DMS53 treated with DMSO at 0.1 percent for 48 hours (cell line): ENCODE results near the gene GATAD2B.
"Not testable (repeated sequence)": the region's sequence is repeated elsewhere in the genome, so short reads cannot be mapped to it uniquely, and the experiment has no call there.

Source experiments
- DNase-seq: peaks from one replicate; lab custom pipeline; 2025; ENCODE audit not compliant: unreplicated experiment; lab: John Stamatoyannopoulos, UW

The GATAD2B gene

GRCh38 chr1:153778824-153779519 lies 143.8 kb downstream of the GATAD2B start:
- DNase-seq, result no peak

GRCh38 chr1:153778051-153778823 lies 144.5 kb downstream of the GATAD2B start:
- DNase-seq, result no peak

GRCh38 chr1:153777648-153778047 lies 145.1 kb downstream of the GATAD2B start:
- no peak for DNase-seq

GRCh38 chr1:153776845-153777370 lies 145.9 kb downstream of the GATAD2B start:
- DNase-seq, result no peak

- DNase-seq, result no peak
Observed at GRCh38 chr1:153776352-153776751, 146.4 kb downstream of the GATAD2B start.

- DNase-seq, result peak; percentile 56
Observed at GRCh38 chr1:153775458-153776327, 147.1 kb downstream of the GATAD2B start.

GRCh38 chr1:153774780-153775457 lies 147.9 kb downstream of the GATAD2B start, which contains the start of gene SLC27A3:
SLC27A3 (plus strand) TSS chr1:153775407; CDS start chr1:153775498, 91 bp downstream.
- DNase-seq, result peak; percentile 56

GRCh38 chr1:153774026-153774595 lies 148.7 kb downstream of the GATAD2B start:
- DNase-seq, result no peak

- DNase-seq, result no peak
Observed at GRCh38 chr1:153773096-153773921, 149.5 kb downstream of the GATAD2B start.

- no peak for DNase-seq
Observed at GRCh38 chr1:153771841-153772593, 150.8 kb downstream of the GATAD2B start.

GRCh38 chr1:153771261-153771660 lies 151.5 kb downstream of the GATAD2B start:
- no peak for DNase-seq

- DNase-seq, result no peak
Observed at GRCh38 chr1:153770797-153771196, 152.0 kb downstream of the GATAD2B start.

- no peak for DNase-seq
Observed at GRCh38 chr1:153769221-153769620, 153.6 kb downstream of the GATAD2B start.

GRCh38 chr1:153768316-153769181 lies 154.2 kb downstream of the GATAD2B start:
- peak; percentile 31 for DNase-seq

GRCh38 chr1:153767519-153767918 lies 155.3 kb downstream of the GATAD2B start:
- no peak for DNase-seq

GRCh38 chr1:153766663-153767062 lies 156.1 kb downstream of the GATAD2B start:
- not testable (repeated sequence) for DNase-seq

GRCh38 chr1:153764310-153764709 lies 158.5 kb downstream of the GATAD2B start:
- no peak for DNase-seq
